Osteocyte (in vitro differentiated cells): ENCODE measurements around the gene KBTBD13. TPM values are rescaled to one million over a fixed set of nuclear protein-coding genes. Genes with fewer than 3 reads are reported as not detected.

ENCODE experiments used
- DNase-seq: peaks from one replicate; pipeline ENCODE4 v3.0.0; 2021; ENCODE audit warnings: mixed read lengths; ENCODE audit not compliant: unreplicated experiment; ENCODE audit errors: extremely low spot score
- H3K27ac Mint-ChIP-seq: one replicate; pipeline ENCODE4 v1.8.0; 2021; ENCODE audit warnings: mild to moderate bottlenecking, mixed read lengths; ENCODE audit not compliant: unreplicated experiment
- H3K27me3 Mint-ChIP-seq: one replicate; pipeline ENCODE4 v1.8.0; 2021; ENCODE audit warnings: mixed read lengths; ENCODE audit not compliant: unreplicated experiment
- H3K36me3 Mint-ChIP-seq: one replicate; pipeline ENCODE4 v1.8.0; 2021; ENCODE audit warnings: mixed read lengths; ENCODE audit not compliant: unreplicated experiment
- H3K4me1 Mint-ChIP-seq: one replicate; pipeline ENCODE4 v1.8.0; 2021; ENCODE audit warnings: mixed read lengths; ENCODE audit not compliant: unreplicated experiment
- H3K4me3 Mint-ChIP-seq: one replicate; pipeline ENCODE4 v1.8.0; 2021; ENCODE audit warnings: mild to moderate bottlenecking, moderate library complexity, mixed read lengths; ENCODE audit not compliant: unreplicated experiment
- H3K9me3 Mint-ChIP-seq: one replicate; pipeline ENCODE4 v1.8.0; 2021; ENCODE audit warnings: mixed read lengths; ENCODE audit not compliant: unreplicated experiment
- CTCF ChIP-seq: fragments of 200-600 bp; sonication (generic); IDR thresholded peaks from 2 replicates; pipeline ENCODE4 v1.5.0; 2021; ENCODE audit warnings: antibody characterized with exemption, mild to moderate bottlenecking, moderate library complexity
- total RNA-seq: library from RNA; stranded (reverse); gene quantifications from 2 replicates; pipeline ENCODE4 v1.2.1, GENCODE V29; 2021

Gene KBTBD13
- total RNA-seq, 1 donor from 2014 or later = not detected

- Mint-ChIP-seq H3K4me3 (no peak overlapping the region), H3K27ac (no peak overlapping the region), H3K27me3 (no peaks in the 10 kb centered on the region), H3K36me3 (peaks cover 1% of the 10 kb centered on the region), H3K9me3 (no peaks in the 10 kb centered on the region), H3K4me1 (peaks cover 16% of the 10 kb centered on the region)
- DNase-seq = no peak
- TF ChIP-seq CTCF = no peak
Observed at GRCh38 chr15:65057549-65057940, 19.0 kb upstream of the KBTBD13 start.

DNA sequence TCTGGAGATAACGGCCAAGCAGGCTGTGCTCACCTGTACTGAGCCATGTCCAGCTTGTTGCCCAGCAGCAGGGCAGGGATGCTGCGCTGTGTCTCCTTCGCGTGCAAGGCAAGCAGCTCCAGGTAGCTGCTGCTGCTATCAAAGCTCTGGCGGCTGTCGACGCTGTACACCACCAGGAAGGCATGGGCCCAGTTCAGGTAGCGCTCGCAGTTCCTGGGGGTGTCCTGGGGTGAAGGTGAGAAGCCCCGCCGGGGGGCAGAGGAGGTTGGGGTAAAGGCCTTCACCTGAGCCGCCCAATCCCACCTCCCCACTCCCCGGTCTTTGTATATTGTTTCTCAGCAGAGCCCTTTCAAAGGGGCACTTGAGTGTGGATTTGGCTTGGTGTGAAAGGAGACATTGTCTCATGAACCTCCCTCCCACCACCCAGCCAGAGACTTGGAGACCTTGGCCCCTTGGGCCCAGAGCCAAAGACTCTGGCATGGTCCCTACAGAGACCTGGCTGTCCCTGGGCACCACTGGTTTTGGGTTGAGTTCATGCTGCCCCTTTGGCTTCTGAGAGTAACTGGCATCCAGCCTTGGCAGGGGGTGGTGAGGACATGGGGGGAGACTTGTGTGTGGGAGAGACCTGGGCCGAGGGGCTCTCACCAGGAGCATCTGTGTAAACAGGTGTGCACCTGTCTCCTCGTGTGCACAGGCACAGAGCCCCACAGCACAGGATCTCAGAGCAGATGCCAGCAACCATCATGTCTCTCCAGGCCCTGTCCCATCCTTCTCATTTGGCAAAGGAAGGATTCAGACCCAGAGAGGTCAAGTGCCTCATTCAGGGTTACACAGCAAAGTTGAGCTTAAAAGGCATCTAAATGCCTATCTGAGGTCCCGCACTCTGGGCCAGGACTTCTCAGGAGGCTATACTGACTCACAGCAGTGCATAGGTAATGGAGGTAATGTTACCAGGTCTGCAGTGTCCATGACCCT lies 17.9 kb upstream of the KBTBD13 start:
- peaks cover 16% of the 10 kb centered on the region for H3K4me1 Mint-ChIP-seq
- H3K27me3 Mint-ChIP-seq = peaks cover 2% of the 10 kb centered on the region
- H3K4me3 Mint-ChIP-seq = no peak overlapping the region
- H3K27ac Mint-ChIP-seq = no peak overlapping the region
- no peaks in the 10 kb centered on the region for H3K9me3 Mint-ChIP-seq
- no peaks in the 10 kb centered on the region for H3K36me3 Mint-ChIP-seq
- DNase-seq = no peak
- no peak for TF ChIP-seq CTCF

DNA sequence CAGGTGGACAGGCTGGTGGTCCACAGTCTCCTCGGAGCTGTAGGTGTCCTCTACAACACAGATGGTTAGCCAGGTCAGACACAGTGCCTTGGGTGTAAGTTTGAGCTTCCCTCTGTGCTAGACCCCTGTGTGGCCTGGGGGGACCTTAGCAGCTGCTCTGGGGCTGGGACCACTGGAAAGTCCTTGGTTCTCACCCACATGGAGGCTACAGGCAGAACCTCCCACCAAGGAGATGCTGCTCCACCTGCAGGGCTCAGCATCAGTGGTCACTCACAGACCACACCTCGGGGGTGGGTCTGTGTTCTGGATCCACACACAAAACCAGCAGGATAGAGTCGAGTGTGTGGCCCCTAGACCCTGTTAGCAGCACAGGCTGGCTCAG lies 17.2 kb upstream of the KBTBD13 start:
- Mint-ChIP-seq H3K36me3 (no peaks in the 10 kb centered on the region), H3K4me1 (peaks cover 16% of the 10 kb centered on the region), H3K4me3 (no peak overlapping the region), H3K27ac (no peak overlapping the region), H3K9me3 (no peaks in the 10 kb centered on the region), H3K27me3 (peaks cover 4% of the 10 kb centered on the region)
- no peak for TF ChIP-seq CTCF
- no peak for DNase-seq

DNA sequence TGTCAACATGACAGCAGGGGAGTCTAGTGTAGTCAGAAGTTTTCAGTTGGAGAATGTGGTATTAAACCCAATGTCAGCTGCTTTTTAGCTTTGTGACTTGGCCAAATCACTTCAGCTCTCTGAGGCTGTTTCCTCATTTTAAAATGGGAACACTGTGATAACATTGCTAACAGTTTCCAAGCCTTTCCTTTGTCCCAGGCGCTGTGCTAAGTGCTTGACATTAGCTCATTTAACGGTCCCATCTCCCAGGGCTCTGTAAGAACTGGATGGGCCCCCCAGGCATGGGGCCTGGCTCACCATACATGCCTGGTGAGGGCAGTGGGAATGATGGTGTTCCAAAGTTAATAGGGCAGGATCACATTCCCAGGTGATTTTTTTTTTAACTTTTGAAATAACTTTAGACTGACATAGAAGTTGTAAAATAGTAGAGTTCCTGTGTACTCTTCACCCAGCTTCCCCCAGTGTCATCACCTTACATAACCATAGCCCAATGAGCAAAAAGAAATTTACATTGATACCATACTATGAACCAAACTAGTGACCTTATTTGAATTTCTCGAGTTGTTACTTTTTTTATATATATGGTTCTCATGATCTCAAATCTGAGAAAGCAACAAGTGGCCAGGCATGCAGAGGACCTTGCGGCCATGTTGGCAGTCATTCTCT lies 16.5 kb upstream of the KBTBD13 start:
- Mint-ChIP-seq H3K27me3 (peaks cover 4% of the 10 kb centered on the region), H3K9me3 (no peaks in the 10 kb centered on the region), H3K4me1 (peaks cover 16% of the 10 kb centered on the region), H3K27ac (no peak overlapping the region), H3K4me3 (no peak overlapping the region), H3K36me3 (no peaks in the 10 kb centered on the region)
- DNase-seq = no peak
- TF ChIP-seq CTCF = no peak
